Transverse colon (tissue), 4 donors: ENCODE results near the gene GLI3. TPM values are rescaled to one million over a fixed set of nuclear protein-coding genes. Genes with fewer than 3 reads are reported as not detected.

Experiments used
- DNase-seq: peaks from one replicate; pipeline ENCODE4 v3.0.0-alpha.2; 2019
- H3K27ac ChIP-seq, 4 donors: fragments of 200-600 bp; sonication (generic); 2 replicates each; pipeline ENCODE4 v1.5.1; 2016 to 2018; ENCODE audit warnings: inconsistent platforms in 4 of 4
- H3K27me3 ChIP-seq: fragments of 200-600 bp; sonication (generic); 2 replicates; pipeline ENCODE4 v1.5.1; 2017; ENCODE audit warnings: inconsistent platforms
- H3K36me3 ChIP-seq, 4 donors: fragments of 200-600 bp; sonication (generic); 2 replicates each; pipeline ENCODE4 v1.5.1; 2017 to 2019; ENCODE audit warnings: inconsistent platforms in 4 of 4
- H3K4me1 ChIP-seq, 4 donors: fragments of 200-600 bp; sonication (generic); 2 replicates each; pipeline ENCODE4 v1.5.1; 2017 to 2020; ENCODE audit warnings: inconsistent platforms in 4 of 4
- H3K4me3 ChIP-seq, 4 donors: fragments of 200-600 bp; sonication (generic); 1 replicate in 1 of 4; 2 replicates in 3 of 4; pipeline versions ENCODE4 v1.5.1 to v1.6.1; 2017 to 2019; ENCODE audit warnings: inconsistent platforms in 4 of 4
- H3K9me3 ChIP-seq, 2 donors: fragments of 200-600 bp; sonication (generic); 2 replicates each; pipeline ENCODE4 v1.5.1; 2017 to 2019; ENCODE audit warnings: inconsistent platforms in 2 of 2
- EP300 ChIP-seq: sonication (generic); formaldehyde crosslinking; IDR thresholded peaks from one replicate; pipeline ENCODE4 v1.6.1; 2017; ENCODE audit warnings: antibody characterized with exemption, low read depth
- POLR2A ChIP-seq: fragments of 450-650 bp; IDR thresholded peaks from one replicate; pipeline ENCODE4 v1.6.1; 2016; ENCODE audit warnings: antibody characterized with exemption, mild to moderate bottlenecking, moderate library complexity
- POLR2AphosphoS5 ChIP-seq, 3 donors: sonication (generic); formaldehyde crosslinking; IDR thresholded peaks; one replicate each; pipeline ENCODE4 v1.6.1; 2016; ENCODE audit warnings: antibody characterized with exemption in 3 of 3
- WGBS, 2 donors: methylation state at CpG; one replicate each; pipeline ENCODE4 v1.1.5; 2018; ENCODE audit warnings: low coverage in 1 of 2; 5-methylcytosine and 5-hydroxymethylcytosine counted together
- in situ Hi-C, 4 donors: fragments of 200-750 bp; cut with MboI; loops; one replicate each; pipeline versions ENCODE4 v1.15.0 to v1.15.1; 2017; ENCODE audit warnings: low sequenced_read_pairs in 3 of 4, low pct_ligation_motif_present in 1 of 4, low pct_unique_long_range_greater_than_20kb in 1 of 4
- intact Hi-C: fragments of 100-400 bp; cut with DNase I; formaldehyde crosslinking; loops from one replicate; pipeline ENCODE4 v1.15.1; 2023; ENCODE audit warnings: low total_unique reads
- total RNA-seq, 4 donors: library from RNA; depleted of rRNA; stranded (reverse); fragments of >200 nt; gene quantifications; one replicate each; pipeline ENCODE4 v1.1.0, GENCODE V29; 2016
- TF ChIP-seq, protein P1 (sequence below), 5 experiments: fragments of 200-600 bp in 3 of 5; fragments of 450-650 bp in 2 of 5; sonication (generic) in 3 of 5; IDR thresholded peaks; 1 replicate in 2 of 5; 2 replicates in 3 of 5; pipeline ENCODE4 v1.5.1; 2016 to 2017; ENCODE audit warnings: antibody characterized with exemption in 5 of 5, inconsistent platforms in 3 of 5, mild to moderate bottlenecking in 2 of 5, moderate library complexity in 1 of 5

Gene GLI3
- total RNA-seq, 4 donors from 2014 or later = 3.7 to 41.1 (median 5.3) TPM

DNA sequence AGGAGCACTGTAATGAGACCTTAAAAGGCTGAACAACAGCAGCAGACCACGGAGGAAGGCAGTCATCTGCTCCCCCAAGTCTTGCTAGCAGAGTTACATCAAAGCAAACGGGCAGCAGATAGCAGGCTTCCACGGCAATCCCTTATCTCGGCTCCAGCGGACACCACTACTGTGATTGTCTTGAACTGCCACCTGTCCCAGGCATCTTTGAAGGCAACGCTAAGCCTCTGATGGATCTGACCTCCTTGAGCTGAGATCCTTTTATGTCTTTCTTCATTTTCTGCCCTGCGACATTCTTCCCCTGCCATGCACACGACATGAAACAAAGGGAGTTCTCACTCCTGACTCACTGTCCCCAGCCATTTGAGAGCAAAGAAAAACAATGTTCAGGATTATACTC, 111.7 kb downstream of the GLI3 start:
- WGBS, 2 donors = 84% methylated on average over 7 to 8 of the region's 8 CpGs
- in situ Hi-C loops = no loop called here
- no peak for TF ChIP-seq POLR2AphosphoS5 (IDR thresholded peaks at IDR 0.05)
- TF ChIP-seq EP300 = no peak
- TF ChIP-seq, protein P1, sequence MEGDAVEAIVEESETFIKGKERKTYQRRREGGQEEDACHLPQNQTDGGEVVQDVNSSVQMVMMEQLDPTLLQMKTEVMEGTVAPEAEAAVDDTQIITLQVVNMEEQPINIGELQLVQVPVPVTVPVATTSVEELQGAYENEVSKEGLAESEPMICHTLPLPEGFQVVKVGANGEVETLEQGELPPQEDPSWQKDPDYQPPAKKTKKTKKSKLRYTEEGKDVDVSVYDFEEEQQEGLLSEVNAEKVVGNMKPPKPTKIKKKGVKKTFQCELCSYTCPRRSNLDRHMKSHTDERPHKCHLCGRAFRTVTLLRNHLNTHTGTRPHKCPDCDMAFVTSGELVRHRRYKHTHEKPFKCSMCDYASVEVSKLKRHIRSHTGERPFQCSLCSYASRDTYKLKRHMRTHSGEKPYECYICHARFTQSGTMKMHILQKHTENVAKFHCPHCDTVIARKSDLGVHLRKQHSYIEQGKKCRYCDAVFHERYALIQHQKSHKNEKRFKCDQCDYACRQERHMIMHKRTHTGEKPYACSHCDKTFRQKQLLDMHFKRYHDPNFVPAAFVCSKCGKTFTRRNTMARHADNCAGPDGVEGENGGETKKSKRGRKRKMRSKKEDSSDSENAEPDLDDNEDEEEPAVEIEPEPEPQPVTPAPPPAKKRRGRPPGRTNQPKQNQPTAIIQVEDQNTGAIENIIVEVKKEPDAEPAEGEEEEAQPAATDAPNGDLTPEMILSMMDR (IDR thresholded peaks at IDR 0.05) = no peak
- no peak for TF ChIP-seq POLR2A
- DNase-seq = no peak
- H3K4me3 ChIP-seq = no peak overlapping the region
- no peak overlapping the region for H3K27ac ChIP-seq
- H3K36me3 ChIP-seq = no peaks in the 10 kb centered on the region
- H3K27me3 ChIP-seq = no peaks in the 10 kb centered on the region
- no peaks in the 10 kb centered on the region for H3K4me1 ChIP-seq
- intact Hi-C loops = no loop called here
- no peaks in the 10 kb centered on the region for H3K9me3 ChIP-seq

DNA sequence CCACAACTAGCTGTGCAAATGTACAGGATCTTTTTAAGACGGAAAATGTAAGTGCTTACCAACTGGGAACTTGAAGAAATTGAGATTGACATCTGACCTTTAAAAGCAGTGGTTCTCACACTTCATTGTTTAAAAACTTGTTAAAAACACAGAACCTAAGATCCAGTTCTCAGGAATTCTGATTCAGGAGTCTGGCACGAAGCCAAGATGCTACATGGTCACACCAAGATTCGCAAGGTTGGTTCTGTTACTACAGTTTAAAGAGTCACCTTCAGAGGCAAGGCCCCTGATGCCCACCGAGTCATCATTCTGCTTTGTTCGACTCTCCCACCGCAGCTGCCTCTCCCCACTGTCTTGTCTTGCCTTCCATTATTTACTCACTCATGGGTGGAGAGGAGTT, 113.3 kb downstream of the GLI3 start:
- in situ Hi-C loops (no loop called here), intact Hi-C loops (no loop called here)
- Histone ChIP-seq H3K36me3 (no peaks in the 10 kb centered on the region), H3K27ac (no peak overlapping the region), H3K4me1 (no peaks in the 10 kb centered on the region), H3K4me3 (no peak overlapping the region), H3K9me3 (no peaks in the 10 kb centered on the region), H3K27me3 (no peaks in the 10 kb centered on the region)
- no peak for DNase-seq
- TF ChIP-seq POLR2AphosphoS5 (IDR thresholded peaks at IDR 0.05) (no peak), POLR2A (no peak), EP300 (no peak)
- TF ChIP-seq, protein P1 (IDR thresholded peaks at IDR 0.05) = no peak
- WGBS, 2 donors = 83 to 84% methylated on average over 5 to 6 of the region's 6 CpGs

DNA sequence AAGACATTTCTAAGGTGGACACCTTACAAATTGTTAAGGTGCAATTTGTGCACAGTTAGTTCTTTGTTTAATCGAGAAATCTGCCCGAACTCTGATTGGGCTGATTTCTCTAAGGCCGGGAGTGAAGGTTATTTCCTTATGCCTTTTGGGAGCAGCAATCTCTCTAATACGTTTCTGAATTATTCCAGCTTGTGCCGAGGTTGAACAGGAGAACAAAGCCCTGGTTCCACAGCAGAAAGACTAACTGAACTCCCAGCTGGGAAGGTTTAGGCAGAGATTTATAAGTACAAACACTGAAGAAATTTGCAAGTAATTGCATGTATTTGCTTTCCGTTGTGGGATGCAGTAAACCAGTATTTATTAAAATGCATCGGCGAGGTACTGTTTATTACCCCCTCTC, 116.8 kb downstream of the GLI3 start:
- Histone ChIP-seq H3K27me3 (no peaks in the 10 kb centered on the region), H3K4me1 (no peaks in the 10 kb centered on the region), H3K36me3 (no peaks in the 10 kb centered on the region), H3K9me3 (no peaks in the 10 kb centered on the region), H3K27ac (no peak overlapping the region), H3K4me3 (no peak overlapping the region)
- no peak for DNase-seq
- 70 to 75% methylated on average over 2 to 8 of the region's 8 CpGs for WGBS, 2 donors
- TF ChIP-seq POLR2A (no peak), POLR2AphosphoS5 (IDR thresholded peaks at IDR 0.05) (no peak), EP300 (no peak)
- TF ChIP-seq, protein P1 (IDR thresholded peaks at IDR 0.05) = no peak
- in situ Hi-C loops (no loop called here), intact Hi-C loops (no loop called here)

DNA sequence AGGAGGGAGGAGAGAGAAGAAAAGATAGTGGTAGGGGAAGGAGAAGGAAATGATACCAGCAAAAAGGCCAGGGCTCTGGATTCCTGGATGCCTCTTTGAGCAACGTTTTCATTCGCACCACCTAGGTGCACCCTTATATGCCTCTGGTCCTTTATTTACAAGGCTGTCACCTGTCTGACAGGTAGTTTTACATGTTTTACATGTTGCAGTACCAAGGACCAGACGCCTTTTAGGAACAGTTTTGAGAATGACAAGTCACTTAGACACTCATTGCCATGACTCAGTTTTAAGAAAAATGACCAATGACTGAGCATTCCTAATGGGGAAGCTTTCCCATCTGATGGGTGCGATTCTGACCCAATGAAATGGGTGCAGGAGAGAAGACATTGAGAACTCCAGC, 119.8 kb downstream of the GLI3 start:
- Histone ChIP-seq H3K4me1 (no peaks in the 10 kb centered on the region), H3K27ac (no peak overlapping the region), H3K4me3 (no peak overlapping the region), H3K27me3 (no peaks in the 10 kb centered on the region), H3K9me3 (no peaks in the 10 kb centered on the region), H3K36me3 (no peaks in the 10 kb centered on the region)
- WGBS, 2 donors = 61 to 80% methylated on average over 4 of the region's 4 CpGs
- TF ChIP-seq, protein P1 (IDR thresholded peaks at IDR 0.05) = no peak
- TF ChIP-seq POLR2AphosphoS5 (IDR thresholded peaks at IDR 0.05) (no peak), EP300 (no peak), POLR2A (no peak)
- intact Hi-C loops (no loop called here), in situ Hi-C loops (no loop called here)
- DNase-seq = no peak
